Measurements from ENCODE around the gene CRK.

- no peak for TF ChIP-seq TARDBP (IDR thresholded peaks at IDR 0.05)
- TF ChIP-seq ELF4 (IDR thresholded peaks at IDR 0.05), result no peak
These were observed 3.2 kb downstream of the CRK start for GRCh38 chr17:1452836-1453235.

Measured in HEK293T (cell line).